Sigmoid colon (tissue), 7 donors: ENCODE measurements around the gene PIM3. TPM values are rescaled to one million over a fixed set of nuclear protein-coding genes. Genes with fewer than 3 reads are reported as not detected.

ENCODE experiments used
- DNase-seq: peaks from one replicate; pipeline ENCODE4 v3.0.0-alpha.2; 2019
- H3K27ac ChIP-seq, 4 donors: fragments of 200-600 bp; sonication (generic); one replicate each; pipeline ENCODE4 v1.5.1; 2016 to 2019; ENCODE audit warnings: mild to moderate bottlenecking in 1 of 4
- H3K27me3 ChIP-seq, 3 donors: fragments of 200-600 bp; sonication (generic); one replicate each; pipeline ENCODE4 v1.5.1; 2019; ENCODE audit warnings: mild to moderate bottlenecking in 1 of 3
- H3K36me3 ChIP-seq, 4 donors: fragments of 200-600 bp; sonication (generic); one replicate each; pipeline ENCODE4 v1.5.1; 2016 to 2019
- H3K4me1 ChIP-seq, 4 donors: fragments of 200-600 bp; sonication (generic); one replicate each; pipeline ENCODE4 v1.5.1; 2017 to 2019
- H3K4me3 ChIP-seq, 4 donors: fragments of 200-600 bp; sonication (generic); one replicate each; pipeline ENCODE4 v1.5.1; 2017 to 2019; ENCODE audit warnings: mild to moderate bottlenecking in 2 of 4, moderate library complexity in 1 of 4
- H3K9me3 ChIP-seq, 4 donors: fragments of 200-600 bp in 3 of 4; sonication (generic) in 3 of 4; one replicate each; pipeline versions ENCODE4 v1.5.1 to v1.6.1; 2013 to 2019
- EP300 ChIP-seq, 4 donors: sonication (generic); formaldehyde crosslinking; IDR thresholded peaks; one replicate each; pipeline ENCODE4 v1.6.1; 2017; ENCODE audit warnings: antibody characterized with exemption in 4 of 4
- POLR2A ChIP-seq, 2 donors: fragments of 450-650 bp; IDR thresholded peaks; one replicate each; pipeline ENCODE4 v1.6.1; 2016; ENCODE audit warnings: antibody characterized with exemption in 2 of 2, mild to moderate bottlenecking in 2 of 2, moderate library complexity in 2 of 2
- POLR2AphosphoS5 ChIP-seq, 4 donors: sonication (generic); formaldehyde crosslinking; IDR thresholded peaks; one replicate each; pipeline ENCODE4 v1.6.1; 2017; ENCODE audit warnings: antibody characterized with exemption in 4 of 4
- WGBS, 2 donors: extraction: QIAGEN DNeasy Blood & Tissue Kit; methylation state at CpG; one replicate each; pipeline ENCODE4 v1.1.7; 2013; 5-methylcytosine and 5-hydroxymethylcytosine counted together
- intact Hi-C: fragments of 100-400 bp; cut with DNase I; formaldehyde crosslinking; loops from one replicate; pipeline ENCODE4 v1.15.1; 2023
- polyA plus RNA-seq, 3 donors: library from polyadenylated mRNA; stranded (reverse); fragments of 200-250 nt; gene quantifications; one replicate each; pipeline ENCODE4 v1.2.3, GENCODE V29; 2013
- total RNA-seq, 4 donors: library from RNA; depleted of rRNA; stranded (reverse); fragments of >200 nt; gene quantifications; one replicate each; pipeline ENCODE4 v1.1.0, GENCODE V29; 2016
- TF ChIP-seq, protein P1 (sequence below), 4 experiments: fragments of 450-650 bp in 3 of 4; fragments of 200-600 bp in 1 of 4; IDR thresholded peaks; one replicate each; pipeline ENCODE4 v1.5.1; 2016 to 2019; ENCODE audit warnings: antibody characterized with exemption in 4 of 4, mild to moderate bottlenecking in 3 of 4, moderate library complexity in 2 of 4
- donor health status: healthy with polysubstance abuse.
- donor health status: Bipolar disorder and iron deficiency.
- donor health status: healthy.

Gene PIM3
- total and polyA plus RNA-seq, 7 donors: 26.3 to 126 (median 49.4) TPM

GRCh38 chr22:49994361-49995040 lies 33.9 kb downstream of the PIM3 start:
- Histone ChIP-seq H3K4me1 (peaks cover 0 to 7% (median 1%) of the 10 kb centered on the region in 4 donors), H3K27me3 (peaks cover 0 to 22% (median 8%) of the 10 kb centered on the region in 3 donors), H3K36me3 (no peaks in the 10 kb centered on the region), H3K27ac (no peak overlapping the region), H3K9me3 (peaks cover 0 to 11% (median 7%) of the 10 kb centered on the region in 4 donors), H3K4me3 (no peak overlapping the region)
- intact Hi-C loops: no loop called here
- peak; percentile 62 for DNase-seq
- TF ChIP-seq, protein P1, sequence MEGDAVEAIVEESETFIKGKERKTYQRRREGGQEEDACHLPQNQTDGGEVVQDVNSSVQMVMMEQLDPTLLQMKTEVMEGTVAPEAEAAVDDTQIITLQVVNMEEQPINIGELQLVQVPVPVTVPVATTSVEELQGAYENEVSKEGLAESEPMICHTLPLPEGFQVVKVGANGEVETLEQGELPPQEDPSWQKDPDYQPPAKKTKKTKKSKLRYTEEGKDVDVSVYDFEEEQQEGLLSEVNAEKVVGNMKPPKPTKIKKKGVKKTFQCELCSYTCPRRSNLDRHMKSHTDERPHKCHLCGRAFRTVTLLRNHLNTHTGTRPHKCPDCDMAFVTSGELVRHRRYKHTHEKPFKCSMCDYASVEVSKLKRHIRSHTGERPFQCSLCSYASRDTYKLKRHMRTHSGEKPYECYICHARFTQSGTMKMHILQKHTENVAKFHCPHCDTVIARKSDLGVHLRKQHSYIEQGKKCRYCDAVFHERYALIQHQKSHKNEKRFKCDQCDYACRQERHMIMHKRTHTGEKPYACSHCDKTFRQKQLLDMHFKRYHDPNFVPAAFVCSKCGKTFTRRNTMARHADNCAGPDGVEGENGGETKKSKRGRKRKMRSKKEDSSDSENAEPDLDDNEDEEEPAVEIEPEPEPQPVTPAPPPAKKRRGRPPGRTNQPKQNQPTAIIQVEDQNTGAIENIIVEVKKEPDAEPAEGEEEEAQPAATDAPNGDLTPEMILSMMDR (IDR thresholded peaks at IDR 0.05): no peak
- no peak for TF ChIP-seq POLR2AphosphoS5 (IDR thresholded peaks at IDR 0.05)
- no peak for TF ChIP-seq EP300 (IDR thresholded peaks at IDR 0.05)
- TF ChIP-seq POLR2A (IDR thresholded peaks at IDR 0.05): no peak
- WGBS, 2 donors: 92 to 93% methylated on average over 21 of the region's 21 CpGs

GRCh38 chr22:49995041-49995360 lies 34.4 kb downstream of the PIM3 start:
- no peak for DNase-seq
- WGBS, 2 donors: 66 to 81% methylated on average over 3 of the region's 3 CpGs
- Histone ChIP-seq H3K4me1 (peaks cover 0 to 10% (median 4%) of the 10 kb centered on the region in 4 donors), H3K27me3 (peaks cover 4 to 27% (median 12%) of the 10 kb centered on the region in 3 donors), H3K27ac (no peak overlapping the region), H3K4me3 (no peak overlapping the region), H3K36me3 (no peaks in the 10 kb centered on the region), H3K9me3 (peaks cover 0 to 11% (median 7%) of the 10 kb centered on the region in 4 donors)
- intact Hi-C loops: no loop called here
- no peak for TF ChIP-seq POLR2AphosphoS5 (IDR thresholded peaks at IDR 0.05)

GRCh38 chr22:49995361-49996118 lies 35.0 kb downstream of the PIM3 start:
- TF ChIP-seq, protein P1 (IDR thresholded peaks at IDR 0.05): no peak
- TF ChIP-seq POLR2AphosphoS5 (IDR thresholded peaks at IDR 0.05) (no peak), EP300 (IDR thresholded peaks at IDR 0.05) (no peak), POLR2A (IDR thresholded peaks at IDR 0.05) (no peak)
- H3K36me3 ChIP-seq: no peaks in the 10 kb centered on the region
- H3K4me3 ChIP-seq: no peak overlapping the region
- peaks cover 8 to 32% (median 17%) of the 10 kb centered on the region in 3 donors for H3K27me3 ChIP-seq
- H3K9me3 ChIP-seq: peaks cover 0 to 11% (median 7%) of the 10 kb centered on the region in 4 donors
- peaks cover 0 to 10% (median 4%) of the 10 kb centered on the region in 4 donors for H3K4me1 ChIP-seq
- 83 to 90% methylated on average over 10 of the region's 10 CpGs for WGBS, 2 donors
- H3K27ac ChIP-seq: no peak overlapping the region
- intact Hi-C loops: no loop called here
- peak; percentile 62 for DNase-seq

- Histone ChIP-seq H3K36me3 (no peaks in the 10 kb centered on the region), H3K27me3 (peaks cover 8 to 35% (median 22%) of the 10 kb centered on the region in 3 donors), H3K4me1 (peaks cover 0 to 10% (median 4%) of the 10 kb centered on the region in 4 donors), H3K9me3 (peaks cover 0 to 6% (median 2%) of the 10 kb centered on the region in 4 donors), H3K27ac (no peak overlapping the region), H3K4me3 (no peak overlapping the region)
- intact Hi-C loops: no loop called here
- TF ChIP-seq POLR2A (IDR thresholded peaks at IDR 0.05) (no peak), EP300 (IDR thresholded peaks at IDR 0.05) (no peak), POLR2AphosphoS5 (IDR thresholded peaks at IDR 0.05) (no peak)
- TF ChIP-seq, protein P1 (IDR thresholded peaks at IDR 0.05): no peak
- no peak for DNase-seq
- 31 to 76% methylated on average over 4 of the region's 4 CpGs for WGBS, 2 donors
Observed at GRCh38 chr22:49996119-49996517, 35.5 kb downstream of the PIM3 start.
